ENCODE results near the gene KIAA2012.
A peak's percentile ranks its signal among the peaks of the same experiment; 100 is the strongest.

The KIAA2012 gene

DNA sequence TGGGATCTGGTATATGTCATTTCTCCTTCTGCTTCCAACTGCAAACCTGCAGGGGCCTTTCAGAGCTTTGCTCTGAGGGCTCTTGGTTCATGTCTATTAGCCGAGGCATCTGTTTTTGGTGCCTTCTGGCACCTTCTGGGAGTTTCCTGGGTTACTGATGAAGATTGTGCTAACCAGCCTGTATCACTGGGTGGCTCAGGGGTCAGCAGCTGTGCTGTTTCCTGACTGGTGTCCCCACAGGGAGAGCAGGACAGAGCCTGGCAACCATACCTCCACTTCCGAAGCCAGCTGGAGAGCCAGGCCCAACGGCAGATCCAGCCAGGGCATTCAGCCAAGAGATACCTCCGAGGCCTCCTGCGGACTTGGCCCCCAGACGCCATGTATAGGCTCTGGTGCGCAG, 17.5 kb downstream of the KIAA2012 start:
- DNase-seq, result no peak

DNA sequence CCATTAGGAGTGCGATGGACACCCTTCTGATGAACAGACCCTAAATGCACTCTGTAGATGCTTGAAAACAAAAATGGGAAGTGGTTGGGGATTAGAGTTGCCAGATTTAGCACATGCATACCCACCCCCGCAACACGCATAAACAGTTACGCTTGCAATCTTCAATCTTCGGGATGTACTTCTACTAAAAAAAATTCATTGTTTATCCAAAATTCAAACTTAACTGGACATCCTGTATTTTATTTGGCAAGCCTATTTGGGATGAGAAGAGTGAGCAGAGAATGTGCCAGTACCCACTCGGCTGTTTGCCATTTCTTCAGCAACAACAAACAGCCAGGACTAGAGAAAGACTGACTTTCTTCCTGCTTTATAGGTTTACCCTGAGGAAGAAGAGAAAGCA, 18.4 kb downstream of the KIAA2012 start:
- DNase-seq, result no peak

DNA sequence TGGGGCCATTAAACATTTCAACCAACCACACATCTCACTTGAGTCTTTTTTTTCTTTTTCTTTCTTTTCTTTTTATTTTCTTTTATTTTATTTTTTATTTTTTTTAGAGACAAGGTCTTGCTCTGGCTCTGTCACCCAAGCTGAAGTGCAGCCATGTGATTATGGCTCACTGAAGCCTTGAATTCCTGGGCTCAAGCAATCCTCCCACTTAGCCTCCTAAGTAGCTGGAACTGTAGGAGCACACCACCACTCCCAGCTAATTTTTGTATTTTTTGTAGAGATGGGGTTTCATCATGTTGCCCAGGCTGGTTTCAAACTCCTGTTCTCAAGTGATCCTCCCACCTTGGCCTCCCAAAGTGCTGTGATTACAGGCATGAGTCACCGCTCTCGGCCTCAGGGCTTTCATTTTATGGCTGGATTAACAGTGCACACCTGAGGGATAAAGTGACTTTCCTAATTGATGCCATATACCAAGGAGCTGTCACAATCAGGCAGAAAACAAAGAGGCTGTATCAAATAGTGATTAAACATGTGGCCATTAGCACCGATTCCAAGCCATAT, 21.5 kb downstream of the KIAA2012 start:
- DNase-seq, result no peak

DNA sequence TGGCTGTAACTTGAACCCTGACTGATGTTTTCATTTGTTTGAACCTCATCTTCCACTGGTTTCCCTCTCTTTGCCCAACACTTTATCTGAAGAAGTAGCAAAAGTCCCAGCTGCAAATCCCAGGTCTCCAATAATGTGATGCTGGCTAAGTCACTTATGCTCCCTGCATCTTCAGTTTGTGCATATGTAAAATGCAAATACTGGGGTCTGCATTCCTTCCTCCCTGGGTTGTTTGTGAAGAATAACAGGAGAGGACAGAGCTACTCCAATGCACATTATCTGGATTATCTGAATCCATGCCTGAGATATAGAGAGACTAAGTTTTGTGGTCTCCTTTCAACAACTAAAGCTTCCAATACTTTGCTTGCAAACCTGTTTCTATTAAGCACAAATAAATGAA, 22.2 kb downstream of the KIAA2012 start:
- DNase-seq, result no peak

DNA sequence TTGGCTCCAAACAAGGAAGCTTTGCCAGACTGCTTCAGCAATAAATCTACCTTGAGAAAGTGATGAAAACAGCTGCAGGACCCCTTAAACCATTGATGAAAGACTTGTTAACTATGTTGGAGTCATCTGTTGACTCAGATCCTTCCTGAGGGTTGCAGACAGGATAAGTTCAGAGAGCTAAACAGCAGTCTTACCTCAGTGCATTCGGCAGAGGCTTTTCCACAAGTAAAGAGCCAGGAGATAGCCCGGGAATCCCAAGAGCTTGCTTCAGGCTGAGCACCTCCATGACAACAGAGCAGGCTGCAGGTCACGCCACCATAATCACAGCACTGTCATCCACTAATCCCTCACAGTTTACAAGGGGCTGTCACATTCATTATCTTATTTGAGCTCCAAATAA, 23.7 kb downstream of the KIAA2012 start:
- DNase-seq, result peak; percentile 95

DNA sequence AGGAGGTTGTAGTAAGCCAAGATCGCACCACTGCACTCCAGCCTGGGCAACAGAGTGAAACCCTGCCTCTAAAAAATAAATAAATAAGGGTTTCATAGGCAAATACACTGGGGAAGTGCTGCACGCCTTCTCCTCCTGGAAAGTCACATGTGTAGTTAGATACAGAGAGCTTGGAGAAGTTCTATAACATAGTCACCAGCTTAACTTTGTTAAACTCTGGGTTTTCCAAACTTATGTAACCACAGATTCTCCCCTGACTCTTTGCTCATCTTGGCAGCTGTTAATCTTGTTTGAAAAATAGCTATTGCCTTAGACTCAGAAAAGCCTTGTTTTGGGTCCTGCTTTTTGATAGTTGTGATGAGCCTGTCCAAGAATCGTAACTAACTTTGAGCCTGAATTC, 25.2 kb downstream of the KIAA2012 start:
- peak; percentile 41 for DNase-seq

DNA sequence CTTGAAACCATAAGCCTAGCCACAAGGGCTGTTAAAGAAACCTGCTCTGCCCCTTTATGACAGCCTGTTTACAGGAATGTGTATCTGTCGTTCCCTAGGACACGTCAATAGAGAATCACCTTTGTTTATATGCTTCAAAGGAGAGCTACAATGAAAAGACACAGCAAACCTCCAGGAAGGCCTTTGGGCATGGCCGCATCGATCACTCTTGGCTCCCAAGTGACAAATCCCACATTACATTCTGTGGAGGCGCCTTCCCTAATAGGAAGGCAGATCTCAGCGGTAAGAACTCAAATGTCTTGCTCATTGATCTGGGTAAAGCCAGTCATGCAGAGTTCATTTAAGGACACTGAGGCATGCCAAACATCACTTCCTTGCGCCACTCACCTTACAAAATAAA, 26.5 kb downstream of the KIAA2012 start:
- no peak for DNase-seq

DNA sequence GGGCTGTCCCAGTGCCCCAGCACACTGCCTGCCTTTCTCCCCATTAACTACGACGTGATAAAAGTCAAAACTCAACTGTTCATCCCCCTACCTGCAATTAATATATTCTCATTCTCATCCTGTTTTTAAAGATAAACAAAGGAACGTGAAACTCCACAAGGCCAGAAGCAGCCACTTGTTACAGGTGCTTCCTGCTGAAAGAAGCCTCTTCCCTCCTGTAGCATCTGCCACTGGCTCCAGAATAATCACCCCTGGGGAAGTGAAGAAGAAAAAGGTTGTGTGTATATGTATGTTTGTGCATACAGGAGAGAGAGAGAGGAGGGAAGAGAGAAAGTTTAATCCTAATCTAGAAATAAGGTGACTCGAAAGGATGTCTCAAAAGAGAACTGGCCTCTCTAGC, 27.1 kb downstream of the KIAA2012 start:
- no peak for DNase-seq

DNA sequence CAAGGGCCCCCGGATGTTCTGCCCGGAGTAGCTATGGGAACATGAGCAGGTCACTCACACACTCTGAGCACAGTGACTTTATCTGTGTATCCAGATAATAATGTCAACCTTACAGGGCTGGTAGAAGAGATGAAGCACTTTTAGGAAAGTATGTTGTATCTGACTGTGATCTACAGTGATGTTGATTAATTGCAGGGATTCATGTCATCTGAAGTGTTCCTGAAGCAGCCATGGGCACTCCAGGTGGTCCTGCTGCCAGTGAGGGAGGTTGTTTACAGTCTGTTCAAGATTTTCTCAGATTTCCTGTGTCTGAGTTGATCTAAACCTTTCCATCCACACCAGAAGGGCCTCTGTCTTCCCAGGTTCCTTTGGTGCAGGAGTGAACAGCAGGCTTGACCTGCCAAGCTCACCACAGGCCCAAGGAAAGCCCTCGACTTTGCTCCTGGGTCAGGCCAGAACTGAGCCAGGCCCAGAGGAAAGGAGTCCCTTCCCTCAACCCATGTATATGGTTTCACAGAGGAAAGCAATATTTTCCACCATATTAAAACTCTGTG, 28.0 kb downstream of the KIAA2012 start:
- DNase-seq, result no peak

DNA sequence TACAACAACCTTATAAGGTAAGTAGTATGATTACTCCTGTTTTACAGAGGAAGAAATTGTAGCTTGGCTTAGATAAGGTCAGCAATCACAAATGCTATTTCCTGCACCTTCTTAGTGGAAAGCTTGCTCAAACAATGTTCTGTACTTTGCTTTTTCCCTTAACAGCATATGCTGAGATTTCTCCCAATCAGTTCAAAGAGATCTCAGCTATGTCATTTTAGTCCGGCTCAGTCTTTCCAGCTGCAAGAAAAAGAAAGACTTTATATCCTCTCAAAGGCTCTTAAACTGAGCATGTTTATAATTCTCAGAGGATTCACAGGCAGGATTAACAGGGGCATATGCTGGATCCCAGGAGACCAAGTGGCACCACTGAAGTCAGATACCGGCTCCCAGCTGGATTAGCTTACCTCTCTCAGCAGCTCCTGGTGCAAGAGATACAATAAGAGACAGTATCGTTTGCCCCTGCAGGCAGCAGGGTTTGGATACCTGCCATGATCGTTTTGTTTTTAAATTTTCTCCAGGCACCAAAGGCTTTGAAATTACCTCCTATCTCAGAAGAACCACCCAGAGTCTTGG, 29.5 kb downstream of the KIAA2012 start:
- no peak for DNase-seq

DNA sequence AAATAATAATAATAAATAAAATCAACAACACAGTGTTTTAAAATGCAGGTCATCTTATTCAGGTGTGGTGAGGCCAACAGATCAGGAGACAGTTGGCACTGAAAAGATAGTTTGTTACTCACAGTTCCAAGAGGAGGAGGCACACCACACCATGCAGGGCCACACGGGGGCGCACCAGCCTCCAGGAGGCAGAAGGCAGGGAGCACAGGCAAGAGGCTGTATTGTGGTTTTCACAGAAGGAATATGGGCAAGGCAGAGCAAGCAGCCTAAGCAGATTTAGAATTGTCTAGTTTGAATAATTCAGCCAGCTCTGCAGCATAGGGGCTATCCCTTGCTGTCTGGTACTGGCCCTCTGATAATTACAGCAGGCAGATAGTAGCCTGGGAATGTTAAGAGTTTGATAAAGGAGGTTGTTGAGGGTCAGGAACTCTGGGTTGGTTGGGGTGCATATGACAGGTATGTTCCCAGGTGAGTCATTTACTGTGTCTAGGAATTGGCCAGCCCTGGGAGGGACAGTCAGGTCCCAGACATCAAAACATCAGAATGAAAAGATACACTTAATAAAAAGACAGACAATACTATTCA, 31.3 kb downstream of the KIAA2012 start:
- peak; percentile 59 for DNase-seq

DNA sequence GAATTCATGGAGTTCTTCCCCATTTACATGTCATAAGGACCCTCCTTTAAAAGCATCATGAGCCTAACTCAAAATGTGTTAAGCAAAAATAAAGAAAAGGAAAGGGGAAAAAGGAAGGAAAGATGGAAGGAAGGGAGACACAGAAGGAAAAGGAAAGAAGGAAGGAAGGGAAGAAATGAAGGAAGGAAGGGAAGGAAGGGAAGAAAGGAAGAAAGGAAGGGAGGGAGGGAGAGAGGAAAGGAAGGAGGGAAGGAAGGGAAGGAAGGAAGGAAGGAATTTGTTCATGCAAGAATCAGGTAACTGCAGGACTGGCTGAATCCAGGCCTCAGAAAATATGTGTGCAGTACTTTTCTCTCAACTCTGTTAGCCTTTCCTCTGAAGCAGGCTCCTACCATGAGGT, 32.0 kb downstream of the KIAA2012 start:
- DNase-seq, result no peak

DNA sequence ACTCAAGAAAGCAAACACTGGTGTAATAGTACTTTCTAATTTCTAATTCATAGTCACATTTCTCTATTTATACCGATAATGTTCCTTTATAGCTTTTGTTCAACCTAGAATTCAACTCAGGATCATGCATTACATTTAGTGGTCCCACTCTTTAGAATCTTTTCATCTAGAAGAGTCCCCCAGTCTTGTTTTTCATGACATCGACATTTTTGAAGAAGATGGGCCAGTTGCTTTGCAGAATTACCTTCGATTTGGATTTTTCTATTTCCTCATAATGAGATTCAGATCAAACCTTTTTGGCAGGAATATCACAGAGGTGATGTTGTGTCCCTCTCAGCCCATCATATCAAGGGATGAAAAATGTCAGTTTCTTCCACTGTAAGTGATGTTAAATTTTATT, 35.3 kb downstream of the KIAA2012 start:
- no peak for DNase-seq

DNA sequence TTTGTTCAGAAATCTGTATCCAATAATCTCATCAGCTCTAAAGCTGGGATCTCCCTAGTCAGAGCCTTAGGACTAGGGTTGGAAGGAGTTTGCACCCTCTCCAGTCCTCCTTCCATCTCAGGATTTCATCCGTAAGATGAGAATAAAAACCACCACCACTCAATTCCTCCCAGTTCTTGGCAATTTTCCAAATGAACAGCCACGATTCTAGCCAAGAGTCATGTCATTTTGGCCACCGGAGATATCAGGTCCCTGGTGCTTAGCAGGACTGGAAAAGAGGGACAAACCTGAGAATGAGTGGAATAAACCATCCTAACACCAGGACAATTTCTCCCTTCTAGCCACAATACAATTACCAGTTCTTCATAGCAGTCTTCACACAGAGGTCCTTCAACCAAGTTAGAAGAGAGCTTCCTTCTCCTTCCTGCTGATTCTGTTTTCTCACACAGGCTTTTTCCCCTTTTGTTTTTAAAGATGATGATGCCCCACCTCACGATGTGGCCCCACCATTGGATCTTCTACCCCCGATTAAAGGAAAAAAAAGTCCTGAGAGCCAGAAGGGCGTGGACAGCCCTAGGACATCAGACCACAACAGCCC, 36.2 kb downstream of the KIAA2012 start:
- DNase-seq, result no peak

DNA sequence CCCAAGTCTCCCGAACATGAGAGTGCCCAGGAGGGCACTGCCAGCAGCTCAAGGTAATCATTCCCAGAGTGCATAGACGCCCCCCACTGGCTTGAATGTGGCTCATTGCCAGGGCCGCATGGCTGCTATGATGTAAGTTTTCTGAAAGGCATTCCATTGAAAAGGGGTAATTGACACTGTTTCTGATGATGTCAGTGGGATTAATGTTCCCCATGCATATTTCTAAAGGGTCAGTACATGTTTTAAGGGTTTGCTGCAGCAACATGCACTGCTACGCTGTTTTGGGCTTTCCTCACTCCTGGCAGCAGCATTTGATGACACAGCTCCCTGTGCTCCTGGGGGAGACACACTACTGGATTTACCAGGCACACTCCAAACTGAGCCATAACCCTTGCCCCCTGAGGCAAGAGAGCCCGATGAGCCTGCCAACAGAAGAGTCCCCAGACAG, 36.7 kb downstream of the KIAA2012 start:
- DNase-seq, result peak; percentile 84

DNA sequence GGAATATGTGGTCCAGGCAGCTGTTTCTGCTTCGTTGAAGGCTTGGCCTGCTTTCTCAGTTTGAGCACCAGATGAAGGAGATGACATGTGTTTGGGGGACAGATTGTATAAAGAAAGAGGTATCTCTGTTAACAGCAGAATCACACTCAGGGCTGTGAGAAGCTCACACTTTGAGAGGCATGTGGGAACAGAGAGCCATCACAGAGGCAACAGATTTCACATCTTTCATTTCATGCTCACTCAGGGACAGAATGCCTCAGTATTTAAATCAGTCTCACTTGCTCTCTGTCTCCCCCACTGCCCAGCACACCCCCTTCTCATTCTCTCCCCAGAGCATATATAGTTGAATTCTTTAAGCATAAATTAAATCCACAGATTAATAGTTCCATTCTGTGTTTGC, 37.4 kb downstream of the KIAA2012 start:
- DNase-seq, result no peak

DNA sequence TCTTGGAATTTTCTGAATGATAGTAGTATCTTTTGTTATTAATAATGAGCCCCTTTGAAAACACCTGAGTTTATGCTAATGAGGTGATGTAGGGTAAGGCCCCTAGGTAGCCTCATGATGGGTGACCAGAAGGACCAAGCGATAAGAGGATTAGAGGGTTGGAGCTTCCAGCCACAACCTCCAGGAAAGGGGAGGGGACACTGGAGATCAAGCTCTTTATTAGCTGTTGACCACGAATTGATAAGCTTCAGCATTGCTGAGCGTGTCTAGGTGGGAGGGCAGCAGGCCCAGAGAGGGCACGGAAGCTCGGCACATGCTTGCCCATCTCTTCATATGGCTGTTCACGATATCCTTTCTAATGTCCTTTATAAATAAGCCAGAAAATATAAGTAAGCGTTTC, 39.0 kb downstream of the KIAA2012 start:
- no peak for DNase-seq

DNA sequence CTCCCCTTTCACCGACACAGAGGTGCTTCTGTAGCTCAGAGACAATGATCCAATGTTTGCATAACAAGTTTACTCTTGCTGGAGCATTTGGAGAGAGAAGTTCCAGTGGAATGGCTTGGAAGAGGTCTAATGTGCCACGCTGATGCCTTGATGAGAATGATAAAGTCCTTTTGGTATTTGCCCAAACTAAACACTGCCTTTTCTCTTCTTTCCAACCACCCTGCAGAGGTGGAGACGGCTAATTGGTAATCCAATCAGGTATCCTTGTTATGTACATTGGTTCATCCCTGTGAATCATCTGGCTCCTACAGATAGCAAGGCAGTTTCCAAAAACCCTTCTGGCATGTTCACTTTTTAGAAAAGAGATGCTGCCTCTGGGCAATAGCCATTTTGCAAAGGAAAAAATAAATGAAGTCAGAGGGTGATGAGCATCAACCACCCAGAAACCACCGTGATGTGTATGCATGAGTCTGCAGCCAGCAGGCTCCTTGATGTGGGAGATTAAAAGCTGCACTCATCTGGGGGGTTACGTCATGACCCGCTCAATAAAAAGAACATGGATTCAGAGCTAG, 40.6 kb downstream of the KIAA2012 start:
- peak; percentile 87 for DNase-seq

DNA sequence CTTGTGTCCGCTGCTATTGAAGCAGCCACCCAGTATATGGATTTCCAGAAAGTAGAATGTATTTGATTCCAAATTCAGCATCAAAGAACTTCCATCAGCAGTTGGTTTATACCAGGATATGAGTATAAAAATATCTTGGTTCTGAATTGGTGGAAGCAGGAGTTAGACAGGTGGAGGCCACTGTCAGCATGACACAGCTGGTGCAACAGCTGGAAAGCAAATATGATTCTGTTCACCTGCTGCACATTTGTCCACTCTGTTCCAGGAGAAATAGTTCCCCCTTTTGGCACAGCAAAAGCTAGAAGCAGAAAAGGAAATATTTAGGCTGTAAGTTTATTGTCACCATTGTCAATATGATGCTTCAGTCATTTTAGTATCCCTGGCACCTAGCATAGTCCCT, 41.2 kb downstream of the KIAA2012 start:
- DNase-seq, result no peak

DNA sequence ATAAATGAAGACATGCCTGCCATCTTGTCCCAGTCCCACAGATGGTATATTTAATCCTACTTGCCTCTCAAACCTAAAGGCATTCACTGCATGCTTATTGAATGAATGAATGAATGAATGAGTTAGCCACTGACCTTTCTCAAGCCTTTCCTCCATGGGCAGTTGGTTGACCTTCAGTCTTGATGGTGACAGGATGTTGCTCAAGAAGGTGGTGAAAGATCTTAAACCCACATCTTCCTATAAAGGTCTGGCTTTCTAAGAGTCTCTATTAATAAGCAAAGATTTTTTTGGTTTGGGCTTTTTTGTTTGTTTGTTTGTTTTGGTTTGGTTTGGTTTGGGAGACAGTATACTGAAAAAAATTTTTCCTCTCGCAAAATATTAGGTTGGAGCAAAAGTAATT, 41.7 kb downstream of the KIAA2012 start:
- DNase-seq, result no peak

DNA sequence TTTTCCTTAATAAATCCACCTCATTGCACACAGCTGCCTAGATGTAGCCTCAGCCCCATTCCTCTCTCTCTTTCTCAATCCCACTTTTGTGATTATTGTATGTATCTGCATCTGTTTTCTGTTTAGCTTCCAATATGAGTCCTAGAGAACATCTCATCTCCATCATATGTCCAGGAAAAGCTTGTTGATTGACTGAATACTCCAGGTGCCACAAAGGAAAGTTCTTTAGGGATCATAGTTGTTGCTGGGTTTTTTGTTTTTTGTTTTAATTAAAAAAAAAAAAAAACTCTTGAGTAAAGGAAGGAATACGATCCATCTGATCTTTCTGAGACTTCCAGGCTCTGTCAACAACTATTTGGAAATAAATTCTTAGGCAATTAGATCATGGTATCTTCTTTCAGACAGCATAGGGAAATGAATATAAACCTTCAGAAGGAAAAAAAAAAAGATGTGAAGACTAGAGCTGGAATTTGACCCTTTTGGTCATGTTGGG, 42.5 kb downstream of the KIAA2012 start:
- peak; percentile 86 for DNase-seq

DNA sequence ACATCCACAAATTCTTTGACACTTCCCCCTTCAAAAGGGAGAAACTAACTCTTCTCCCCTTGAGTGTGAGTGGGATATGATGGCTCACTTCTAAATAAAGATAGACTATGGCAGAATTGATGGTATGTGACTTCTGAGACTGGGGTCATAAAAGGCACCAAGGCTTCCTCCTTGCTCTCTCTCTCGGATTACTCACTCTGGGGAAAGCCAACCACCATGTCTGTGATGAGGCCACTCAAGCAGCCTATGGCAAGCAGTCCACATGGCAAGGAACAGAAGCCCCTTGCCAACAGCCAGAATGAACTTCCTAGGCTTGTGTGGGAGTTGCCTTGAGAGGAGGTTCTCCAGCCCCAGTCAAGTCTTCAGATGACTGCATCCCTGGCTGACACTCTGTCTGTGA, 43.6 kb downstream of the KIAA2012 start:
- DNase-seq, result no peak

DNA sequence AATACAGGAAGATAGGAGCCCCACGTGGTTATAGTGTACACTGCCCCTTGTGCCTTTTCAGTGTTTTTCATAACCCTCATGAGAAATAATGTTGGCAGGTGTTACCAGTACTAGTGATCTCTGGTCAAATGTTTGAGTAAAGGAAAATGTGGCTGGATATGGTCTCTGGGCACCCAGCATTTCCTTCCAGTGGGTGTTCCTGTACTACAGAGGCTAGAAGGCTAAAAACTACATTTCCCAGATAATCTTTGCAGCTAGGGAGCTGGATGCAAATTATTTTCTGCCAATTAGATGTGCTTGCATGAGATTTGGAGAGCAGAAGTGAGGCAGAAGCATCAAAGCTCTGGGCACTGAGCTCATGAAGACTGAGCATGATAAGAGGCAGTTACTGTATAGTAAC, 45.1 kb downstream of the KIAA2012 start:
- DNase-seq, result no peak

DNA sequence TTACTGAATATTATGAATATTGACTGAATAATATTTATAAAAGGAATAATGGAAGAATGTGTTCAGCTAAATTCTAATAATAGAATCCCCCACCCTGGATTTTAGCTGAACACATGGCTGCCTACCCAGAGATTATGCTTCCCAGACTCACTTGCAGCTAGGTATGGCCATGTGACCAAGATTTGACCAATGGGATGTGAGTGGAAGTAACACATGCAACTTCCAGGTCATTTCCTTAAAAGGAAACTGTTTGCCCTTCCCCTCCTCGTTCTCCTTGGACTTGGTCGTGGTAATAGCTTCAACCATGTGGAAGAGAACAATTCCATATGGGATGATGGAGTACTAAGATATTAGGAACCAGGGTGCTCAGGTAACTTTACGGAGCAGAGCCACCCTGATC, 47.8 kb downstream of the KIAA2012 start:
- DNase-seq, result no peak
